AG08396 (cell line): ENCODE measurements around the gene ASB10.

Experiments
- DNase-seq: peaks from one replicate; pipeline ENCODE4 v3.0.0; 2012; ENCODE audit warnings: low spot score, mixed read lengths

Gene ASB10

GRCh38 chr7:151166629-151167196 is 20.3 kb downstream of the ASB10 start:
- DNase-seq: no peak

GRCh38 chr7:151161757-151162156 is 25.3 kb downstream of the ASB10 start:
- no peak for DNase-seq

- no peak for DNase-seq
These were observed 29.3 kb downstream of the ASB10 start for GRCh38 chr7:151157645-151158329.

GRCh38 chr7:151152643-151153513 is 34.2 kb downstream of the ASB10 start:
- no peak for DNase-seq

GRCh38 chr7:151150388-151150787 is 36.7 kb downstream of the ASB10 start:
- no peak for DNase-seq

- DNase-seq: no peak
These were observed 38.5 kb downstream of the ASB10 start for GRCh38 chr7:151148319-151149259.

- DNase-seq: no peak
These were observed 40.3 kb downstream of the ASB10 start for GRCh38 chr7:151146761-151147160.

GRCh38 chr7:151144387-151144786 is 42.7 kb downstream of the ASB10 start:
- DNase-seq: no peak

GRCh38 chr7:151143261-151144015 is 43.6 kb downstream of the ASB10 start:
- no peak for DNase-seq

- no peak for DNase-seq
These were observed 44.4 kb downstream of the ASB10 start for GRCh38 chr7:151142686-151143040.

GRCh38 chr7:151141855-151142685 is 45.0 kb downstream of the ASB10 start:
- no peak for DNase-seq

GRCh38 chr7:151141311-151141854 is 45.7 kb downstream of the ASB10 start:
- no peak for DNase-seq

GRCh38 chr7:151140826-151141225 is 46.2 kb downstream of the ASB10 start:
- DNase-seq: no peak

GRCh38 chr7:151139791-151140190 is 47.3 kb downstream of the ASB10 start:
- no peak for DNase-seq

- DNase-seq: no peak
These were observed 47.8 kb downstream of the ASB10 start for GRCh38 chr7:151139071-151139790.

GRCh38 chr7:151138153-151138851 is 48.7 kb downstream of the ASB10 start:
- no peak for DNase-seq

- DNase-seq: no peak
These were observed 49.3 kb downstream of the ASB10 start for GRCh38 chr7:151137791-151138152.

GRCh38 chr7:151137076-151137675 is 49.9 kb downstream of the ASB10 start:
- DNase-seq: no peak
